B cell (primary cell): ENCODE measurements around the gene N4BP3. TPM values are rescaled to one million over a fixed set of nuclear protein-coding genes. Genes with fewer than 3 reads are reported as not detected.
A peak's percentile ranks its signal among the peaks of the same experiment; 100 is the strongest.

Experiments used
- ATAC-seq: fragments of 200-7000 bp; cut with Tn5 transposase; one replicate; pipeline ENCODE4 v1.10.0; 2021; ENCODE audit warnings: low read depth, mild to moderate bottlenecking, moderate number of reproducible peaks, moderate library complexity
- CTCF ChIA-PET: fragments of 350-600 bp; sonication (Branson Sonifier 250); formaldehyde crosslinking; loops from one replicate; lab custom pipeline; 2021; ENCODE audit warnings: antibody characterized with exemption, inconsistent platforms; lab: Charles Lee
- POLR2A ChIA-PET: fragments of 350-600 bp; sonication (Branson Sonifier 250); formaldehyde crosslinking; loops from one replicate; lab custom pipeline; 2021; ENCODE audit warnings: antibody characterized with exemption; lab: Charles Lee
- DNase-seq: peaks from one replicate; pipeline ENCODE4 v3.0.0; 2013
- H2AFZ ChIP-seq: 2 replicates; pipeline ENCODE4 v1.6.1; 2012; ENCODE audit warnings: mild to moderate bottlenecking, low read depth, low read length; ENCODE audit not compliant: insufficient read depth, poor library complexity, severe bottlenecking
- H3K27ac ChIP-seq, 2 donors: 1 replicate in 1 of 2; 2 replicates in 1 of 2; pipeline ENCODE4 v1.5.1; 2012 to 2013; ENCODE audit warnings: low read length in 2 of 2, mild to moderate bottlenecking in 2 of 2, moderate library complexity in 1 of 2
- H3K27me3 ChIP-seq, 4 experiments: fragments of 200-600 bp in 1 of 4; sonication (generic) in 1 of 4; replicated peaks in 1 of 4; 1 replicate in 2 of 4; 2 replicates in 2 of 4; pipeline versions ENCODE4 v1.6.1 to v1.7.0; 2013 to 2016; ENCODE audit warnings: low read length in 3 of 4, mild to moderate bottlenecking in 2 of 4, mixed read lengths in 1 of 4, moderate library complexity in 1 of 4; ENCODE audit not compliant: insufficient read depth in 4 of 4, control insufficient read depth in 3 of 4; ENCODE audit errors: control extremely low read depth in 1 of 4
- H3K36me3 ChIP-seq, 2 experiments: replicated peaks in 1 of 2; 1 replicate in 1 of 2; 2 replicates in 1 of 2; pipeline versions ENCODE4 v1.6.1 to v1.7.1; 2013; ENCODE audit warnings: low read length in 1 of 2; ENCODE audit not compliant: insufficient read depth in 2 of 2, control insufficient read depth in 1 of 2; ENCODE audit errors: control extremely low read depth in 1 of 2, extremely low read depth in 1 of 2
- H3K4me1 ChIP-seq, 2 donors: fragments of 200-600 bp in 1 of 2; sonication (generic) in 1 of 2; 1 replicate in 1 of 2; 2 replicates in 1 of 2; pipeline versions ENCODE4 v1.5.1 to v1.6.1; 2013 to 2017; ENCODE audit warnings: low read length in 2 of 2; ENCODE audit not compliant: control insufficient read depth in 2 of 2, insufficient read depth in 2 of 2
- H3K4me2 ChIP-seq: replicated peaks from 2 replicates; pipeline ENCODE3; 2012; ENCODE audit warnings: mild to moderate bottlenecking, low read depth, low read length; ENCODE audit not compliant: poor library complexity, severe bottlenecking
- H3K4me3 ChIP-seq, 5 experiments: fragments of 200-600 bp in 1 of 5; sonication (generic) in 1 of 5; 1 replicate in 3 of 5; 2 replicates in 2 of 5; pipeline versions ENCODE4 v1.5.1 to v1.7.0; 2011 to 2016; ENCODE audit warnings: low read length in 4 of 5, mild to moderate bottlenecking in 4 of 5, low read depth in 2 of 5, control low read depth in 1 of 5, moderate library complexity in 1 of 5; ENCODE audit not compliant: insufficient read depth in 1 of 5; ENCODE audit errors: control extremely low read depth in 1 of 5, extremely low read depth in 1 of 5
- H3K79me2 ChIP-seq: fragments of 200-600 bp; sonication (generic); one replicate; pipeline ENCODE4 v1.6.0; 2016; ENCODE audit warnings: low read length; ENCODE audit not compliant: control insufficient read depth, insufficient read depth
- H3K9ac ChIP-seq: fragments of 200-600 bp; sonication (generic); 2 replicates; pipeline ENCODE4 v1.6.1; 2017; ENCODE audit warnings: mild to moderate bottlenecking, low read length, moderate library complexity
- H3K9me3 ChIP-seq, 3 donors: one replicate each; pipeline versions ENCODE4 v1.6.1 to v1.7.1; 2013; ENCODE audit warnings: low read length in 2 of 3; ENCODE audit not compliant: control insufficient read depth in 2 of 3, insufficient read depth in 1 of 3; ENCODE audit errors: control extremely low read depth in 1 of 3
- H4K20me1 ChIP-seq: 2 replicates; pipeline ENCODE4 v1.6.0; 2012; ENCODE audit warnings: mild to moderate bottlenecking, low read length; ENCODE audit not compliant: insufficient read depth, control insufficient read depth, poor library complexity, severe bottlenecking
- H3K27ac Mint-ChIP-seq: one replicate; pipeline ENCODE4 v1.8.0; 2021; ENCODE audit warnings: mixed read lengths
- H3K27me3 Mint-ChIP-seq: one replicate; pipeline ENCODE4 v1.8.0; 2021; ENCODE audit warnings: mixed read lengths
- H3K4me1 Mint-ChIP-seq: one replicate; pipeline ENCODE4 v1.8.0; 2021; ENCODE audit warnings: mixed read lengths
- H3K4me3 Mint-ChIP-seq: one replicate; pipeline ENCODE4 v1.8.0; 2021; ENCODE audit warnings: mixed read lengths
- H3K9me3 Mint-ChIP-seq: one replicate; pipeline ENCODE4 v1.8.0; 2022; ENCODE audit warnings: mixed read lengths; ENCODE audit not compliant: insufficient read depth
- EZH2 ChIP-seq: IDR thresholded peaks from 2 replicates; pipeline ENCODE4 v1.6.1; 2012; ENCODE audit warnings: borderline replicate concordance, low read depth, mild to moderate bottlenecking, moderate library complexity, low read length; ENCODE audit not compliant: insufficient read depth, poor library complexity, severe bottlenecking
- WGBS: methylation state at CpG from one replicate; pipeline ENCODE4 v1.1.5; 2013; ENCODE audit warnings: missing lambda C conversion rate; ENCODE audit not compliant: insufficient coverage; 5-methylcytosine and 5-hydroxymethylcytosine counted together
- intact Hi-C: fragments of 100-400 bp; cut with micrococcal nuclease; formaldehyde crosslinking; loops from one replicate; pipeline ENCODE4 v1.10.0; 2022
- polyA plus RNA-seq: library from polyadenylated mRNA; depleted of rRNA; stranded (reverse); fragments of >200 nt; gene quantifications from 2 replicates; pipeline ENCODE4 v1.2.3, GENCODE V29; 2012
- total RNA-seq, 2 donors: library from RNA; stranded (reverse); fragments of 120-200 nt in 1 of 2; gene quantifications; 1 replicate in 1 of 2; 2 replicates in 1 of 2; pipeline versions ENCODE4 v1.2.3 to v1.2.4, GENCODE V29; 2013 to 2022
- TF ChIP-seq, protein P1 (sequence below): fragments of 200-600 bp; IDR thresholded peaks from one replicate; pipeline ENCODE4 v1.8.0; 2022; ENCODE audit warnings: antibody characterized with exemption, mild to moderate bottlenecking

N4BP3 gene
- total and polyA plus RNA-seq, 2 donors (not counting 1 experiment from before 2014, with no cell fraction given), result 13.3 to 48.7 TPM

DNA sequence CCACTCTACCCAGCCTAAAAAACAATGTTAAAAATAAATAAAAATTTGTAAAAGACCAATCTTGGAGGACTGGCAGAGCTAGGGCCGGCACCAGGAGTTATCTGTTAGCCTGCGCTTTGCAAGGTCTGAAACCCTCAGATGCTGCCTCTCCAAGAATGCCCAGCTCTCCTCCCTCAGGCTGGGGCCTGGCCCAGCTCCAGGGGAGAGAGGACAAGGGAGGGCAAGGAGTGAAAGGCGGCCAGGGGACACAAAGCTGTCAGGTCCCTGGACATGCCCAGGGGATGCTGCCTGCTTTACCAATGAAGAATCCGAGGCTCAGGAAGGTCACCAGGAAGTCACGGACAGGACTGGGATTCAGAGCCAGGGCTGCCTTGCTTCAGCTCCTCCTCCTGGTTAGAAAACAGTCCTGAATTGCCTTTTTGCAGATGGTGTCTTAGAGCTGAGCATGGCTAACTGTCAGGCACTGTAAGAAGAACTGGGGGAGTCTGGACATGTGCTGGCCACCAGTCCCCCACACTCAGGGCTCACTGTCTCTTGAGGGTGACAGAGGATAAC, 5.5 kb upstream of the N4BP3 start:
- H3K9me3 ChIP-seq, result no peaks in the 10 kb centered on the region
- WGBS, result 98% methylated on average over 3 of the region's 5 CpGs
- no peak for ATAC-seq
- ChIA-PET CTCF (interaction anchor here (1.7 to 4.1 kb wide), 2 partner anchors 13 to 18 kb away, joined by 4 to 17 read pairs; no protein-coding TSS in a partner anchor), POLR2A (interaction anchor here (0.7 kb wide), 1 partner anchor 535 kb away, joined by 5 read pairs; no protein-coding TSS in a partner anchor)
- peak overlapping the region; percentile 61 for H3K27ac Mint-ChIP-seq
- DNase-seq, result no peak
- H3K4me2 ChIP-seq, result no peak overlapping the region
- H3K4me1 ChIP-seq, result peaks cover 20 to 32% of the 10 kb centered on the region in 2 donors
- TF ChIP-seq, protein P1, sequence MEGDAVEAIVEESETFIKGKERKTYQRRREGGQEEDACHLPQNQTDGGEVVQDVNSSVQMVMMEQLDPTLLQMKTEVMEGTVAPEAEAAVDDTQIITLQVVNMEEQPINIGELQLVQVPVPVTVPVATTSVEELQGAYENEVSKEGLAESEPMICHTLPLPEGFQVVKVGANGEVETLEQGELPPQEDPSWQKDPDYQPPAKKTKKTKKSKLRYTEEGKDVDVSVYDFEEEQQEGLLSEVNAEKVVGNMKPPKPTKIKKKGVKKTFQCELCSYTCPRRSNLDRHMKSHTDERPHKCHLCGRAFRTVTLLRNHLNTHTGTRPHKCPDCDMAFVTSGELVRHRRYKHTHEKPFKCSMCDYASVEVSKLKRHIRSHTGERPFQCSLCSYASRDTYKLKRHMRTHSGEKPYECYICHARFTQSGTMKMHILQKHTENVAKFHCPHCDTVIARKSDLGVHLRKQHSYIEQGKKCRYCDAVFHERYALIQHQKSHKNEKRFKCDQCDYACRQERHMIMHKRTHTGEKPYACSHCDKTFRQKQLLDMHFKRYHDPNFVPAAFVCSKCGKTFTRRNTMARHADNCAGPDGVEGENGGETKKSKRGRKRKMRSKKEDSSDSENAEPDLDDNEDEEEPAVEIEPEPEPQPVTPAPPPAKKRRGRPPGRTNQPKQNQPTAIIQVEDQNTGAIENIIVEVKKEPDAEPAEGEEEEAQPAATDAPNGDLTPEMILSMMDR, result no peak
- TF ChIP-seq EZH2, result no peak
- H4K20me1 ChIP-seq, result no peaks in the 10 kb centered on the region
- no peaks in the 10 kb centered on the region for H3K27me3 ChIP-seq
- H2AFZ ChIP-seq, result no peak overlapping the region
- H3K4me1 Mint-ChIP-seq, result peaks cover 43% of the 10 kb centered on the region
- H3K9ac ChIP-seq, result no peak overlapping the region
- H3K36me3 ChIP-seq, result no peaks in the 10 kb centered on the region
- no peak overlapping the region for H3K27ac ChIP-seq
- intact Hi-C loops, result no loop called here
- no peak overlapping the region for H3K4me3 ChIP-seq
- H3K4me3 Mint-ChIP-seq, result no peak overlapping the region
- no peaks in the 10 kb centered on the region for H3K9me3 Mint-ChIP-seq
- no peaks in the 10 kb centered on the region for H3K79me2 ChIP-seq
- H3K27me3 Mint-ChIP-seq, result no peaks in the 10 kb centered on the region

DNA sequence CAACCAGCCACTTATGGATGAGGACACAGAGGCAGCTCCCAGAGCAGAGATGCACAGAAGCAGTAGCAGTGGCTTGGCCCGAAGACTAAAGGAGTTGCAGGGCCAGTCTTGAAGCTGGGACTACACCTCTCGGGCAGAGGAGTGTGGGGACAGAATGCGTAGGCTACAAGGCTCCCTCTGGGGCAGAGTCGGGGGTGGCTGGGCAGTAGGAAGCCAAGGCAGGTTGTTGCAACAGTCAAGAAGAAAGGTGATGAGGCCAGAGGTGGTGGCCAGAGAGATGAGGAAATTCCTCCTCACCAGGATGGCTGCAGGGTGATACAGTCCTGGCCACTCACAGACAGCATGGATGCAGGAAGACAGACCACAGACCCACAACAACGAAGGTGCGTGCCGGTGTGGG, 4.9 kb upstream of the N4BP3 start:
- Mint-ChIP-seq H3K27me3 (no peaks in the 10 kb centered on the region), H3K4me1 (peaks cover 45% of the 10 kb centered on the region), H3K27ac (peak overlapping the region; percentile 61), H3K9me3 (no peaks in the 10 kb centered on the region), H3K4me3 (peak overlapping the region; percentile 19)
- no peak overlapping the region for H3K4me3 ChIP-seq
- no peaks in the 10 kb centered on the region for H3K27me3 ChIP-seq
- no peaks in the 10 kb centered on the region for H4K20me1 ChIP-seq
- no peaks in the 10 kb centered on the region for H3K79me2 ChIP-seq
- DNase-seq (no peak), ATAC-seq (no peak)
- intact Hi-C loops, result no loop called here
- H2AFZ ChIP-seq, result no peak overlapping the region
- H3K4me2 ChIP-seq, result peak overlapping the region; percentile 53
- H3K9me3 ChIP-seq, result no peaks in the 10 kb centered on the region
- ChIA-PET POLR2A (no interaction called here), CTCF (interaction anchor here (4.1 kb wide), 1 partner anchor 12 kb away, joined by 17 read pairs; no protein-coding TSS in a partner anchor)
- 83% methylated on average over 7 of the region's 7 CpGs for WGBS
- H3K27ac ChIP-seq, result no peak overlapping the region
- TF ChIP-seq, protein P1, result no peak
- no peak for TF ChIP-seq EZH2
- H3K36me3 ChIP-seq, result no peaks in the 10 kb centered on the region
- H3K9ac ChIP-seq, result no peak overlapping the region
- peaks cover 22 to 35% of the 10 kb centered on the region in 2 donors for H3K4me1 ChIP-seq
